Hippocampal formation (tissue), 2 donors: ENCODE measurements around the gene VSX2.
A peak's percentile ranks its signal among the peaks of the same experiment; 100 is the strongest.

Experiments used
- DNase-seq, 2 donors: peaks; one replicate each; lab custom pipeline; 2025; lab: John Stamatoyannopoulos, UW

The VSX2 gene

GRCh38 chr14:74238974-74239847 lies at the start of gene VSX2:
Gene VSX2, plus strand, starts transcription at chr14:74239449. Its CDS starts 113 bp downstream, at chr14:74239562.
- no peak for DNase-seq

- DNase-seq: no peak
These were observed 48.2 kb upstream of the VSX2 start for GRCh38 chr14:74190927-74191575.

GRCh38 chr14:74194506-74195274 lies 44.6 kb upstream of the VSX2 start:
- no peak for DNase-seq

- no peak for DNase-seq
These were observed 43.6 kb upstream of the VSX2 start for GRCh38 chr14:74195623-74196022.

GRCh38 chr14:74198441-74199234 lies 40.6 kb upstream of the VSX2 start:
- no peak for DNase-seq

- no peak for DNase-seq
These were observed 37.1 kb upstream of the VSX2 start for GRCh38 chr14:74202113-74202512.

- DNase-seq: peak; percentile 7 to 57
These were observed 35.6 kb upstream of the VSX2 start for GRCh38 chr14:74203639-74204038.

- peak in 1 of 2 donors; percentile 13 for DNase-seq
These were observed 34.8 kb upstream of the VSX2 start for GRCh38 chr14:74204491-74204890.

- DNase-seq: no peak
These were observed 33.4 kb upstream of the VSX2 start for GRCh38 chr14:74205882-74206281.

- no peak for DNase-seq
These were observed 31.3 kb upstream of the VSX2 start for GRCh38 chr14:74207943-74208342.

- DNase-seq: no peak
These were observed 30.6 kb upstream of the VSX2 start for GRCh38 chr14:74208642-74209041.

GRCh38 chr14:74211945-74212580 lies 27.2 kb upstream of the VSX2 start:
- DNase-seq: no peak

- DNase-seq: no peak
These were observed 25.1 kb upstream of the VSX2 start for GRCh38 chr14:74213907-74214803.

- no peak for DNase-seq
These were observed 22.6 kb upstream of the VSX2 start for GRCh38 chr14:74216671-74217070.

GRCh38 chr14:74217672-74218448 lies 21.4 kb upstream of the VSX2 start:
- DNase-seq: peak; percentile 8 to 63

- no peak for DNase-seq
These were observed 20.8 kb upstream of the VSX2 start for GRCh38 chr14:74218462-74218861.

- DNase-seq: no peak
These were observed 19.7 kb upstream of the VSX2 start for GRCh38 chr14:74219277-74220205.

GRCh38 chr14:74220991-74221390 lies 18.3 kb upstream of the VSX2 start:
- no peak for DNase-seq
